Left ventricle myocardium inferior (tissue), 1 donor: ENCODE measurements around the gene PLA2G2C. TPM values are rescaled to one million over a fixed set of nuclear protein-coding genes. Genes with fewer than 3 reads are reported as not detected.

Source experiments
- DNase-seq: peaks from one replicate; pipeline ENCODE4 v3.0.0-alpha.2; 2020
- H3K27ac ChIP-seq: fragments of 200-600 bp; replicated peaks from 2 replicates; pipeline ENCODE4 v1.8.0; 2021
- H3K27me3 ChIP-seq: fragments of 200-600 bp; 2 replicates; pipeline ENCODE4 v1.8.0; 2021; ENCODE audit warnings: low read depth
- H3K36me3 ChIP-seq: fragments of 200-600 bp; 2 replicates; pipeline ENCODE4 v1.8.0; 2021
- H3K4me1 ChIP-seq: fragments of 200-600 bp; 2 replicates; pipeline ENCODE4 v1.8.0; 2021
- H3K4me3 ChIP-seq: fragments of 200-600 bp; 2 replicates; pipeline ENCODE4 v1.8.0; 2021; ENCODE audit warnings: mild to moderate bottlenecking, moderate library complexity
- H3K9me3 ChIP-seq: fragments of 200-600 bp; replicated peaks from 2 replicates; pipeline ENCODE4 v1.8.0; 2021
- CTCF ChIP-seq: fragments of 200-600 bp; IDR thresholded peaks from 2 replicates; pipeline ENCODE4 v1.8.0; 2021; ENCODE audit warnings: antibody characterized with exemption, mild to moderate bottlenecking, borderline replicate concordance
- intact Hi-C: fragments of 100-400 bp; cut with micrococcal nuclease; formaldehyde crosslinking; loops from one replicate; pipeline ENCODE4 v1.11.0; 2022
- total RNA-seq: library from RNA; stranded (reverse); fragmentation: NEBNext Ultra II Directional; extraction: Animal tissue kit (Norgen Biotek cat#: 25700); gene quantifications from one replicate; pipeline ENCODE4 v1.2.1, GENCODE V29; 2021
- donor health status: DM: no; HTN: yes; CAD: no; lungs with severe emphysema.

The PLA2G2C gene
- total RNA-seq, 1 donor from 2014 or later: not detected

- no peak overlapping the region for H3K27ac ChIP-seq
These were observed 6.8 kb downstream of the PLA2G2C start for GRCh38 chr1:20179371-20180128.

GRCh38 chr1:20178634-20179370 is 7.5 kb downstream of the PLA2G2C start:
- Histone ChIP-seq H3K9me3 (no peaks in the 10 kb centered on the region), H3K36me3 (no peaks in the 10 kb centered on the region), H3K27ac (no peak overlapping the region), H3K27me3 (peaks cover 13% of the 10 kb centered on the region), H3K4me1 (no peaks in the 10 kb centered on the region), H3K4me3 (no peak overlapping the region)
- no peak for DNase-seq
- intact Hi-C loops: no loop called here
- no peak for TF ChIP-seq CTCF

More at GRCh38 chr1:20179371-20180128, 6.8 kb downstream of the PLA2G2C start:
- Histone ChIP-seq H3K4me3 (no peak overlapping the region), H3K36me3 (no peaks in the 10 kb centered on the region), H3K9me3 (no peaks in the 10 kb centered on the region), H3K27me3 (peaks cover 13% of the 10 kb centered on the region), H3K4me1 (no peaks in the 10 kb centered on the region)
- intact Hi-C loops: no loop called here
- TF ChIP-seq CTCF: no peak
- DNase-seq: no peak

GRCh38 chr1:20174937-20175666 is 11.2 kb downstream of the PLA2G2C start:
- intact Hi-C loops: no loop called here
- no peak overlapping the region for H3K27ac ChIP-seq
- H3K4me1 ChIP-seq: no peaks in the 10 kb centered on the region
- no peak overlapping the region for H3K4me3 ChIP-seq
- H3K9me3 ChIP-seq: no peaks in the 10 kb centered on the region
- H3K36me3 ChIP-seq: no peaks in the 10 kb centered on the region
- peaks cover 6% of the 10 kb centered on the region for H3K27me3 ChIP-seq
- DNase-seq: no peak
- TF ChIP-seq CTCF: no peak

- intact Hi-C loops: no loop called here
- no peak for TF ChIP-seq CTCF
- H3K9me3 ChIP-seq: no peaks in the 10 kb centered on the region
- H3K36me3 ChIP-seq: no peaks in the 10 kb centered on the region
- H3K4me3 ChIP-seq: no peak overlapping the region
- no peak for DNase-seq
- H3K27me3 ChIP-seq: peaks cover 34% of the 10 kb centered on the region
- H3K4me1 ChIP-seq: no peaks in the 10 kb centered on the region
- no peak overlapping the region for H3K27ac ChIP-seq
These were observed 14.2 kb downstream of the PLA2G2C start for GRCh38 chr1:20172033-20172590.

GRCh38 chr1:20169932-20170331 is 16.4 kb downstream of the PLA2G2C start:
- Histone ChIP-seq H3K4me3 (no peak overlapping the region), H3K4me1 (peaks cover 1% of the 10 kb centered on the region), H3K36me3 (no peaks in the 10 kb centered on the region), H3K27ac (no peak overlapping the region), H3K27me3 (peaks cover 51% of the 10 kb centered on the region), H3K9me3 (no peaks in the 10 kb centered on the region)
- intact Hi-C loops: no loop called here
- no peak for DNase-seq
- TF ChIP-seq CTCF: no peak
